Neuronal stem cell (in vitro differentiated cells): Measurements from ENCODE around the gene PEAK3.

ENCODE experiments used
- DNase-seq: peaks from one replicate; pipeline ENCODE4 v3.0.0-alpha.2; 2013; ENCODE audit warnings: low spot score
- H2AFZ ChIP-seq: one replicate; pipeline ENCODE4 v1.6.1; 2013; ENCODE audit warnings: mild to moderate bottlenecking, low read length, inconsistent platforms
- H2AK5ac ChIP-seq: 2 replicates; pipeline ENCODE4 v1.6.1; 2013; ENCODE audit warnings: low read depth, mild to moderate bottlenecking, inconsistent platforms, low read length, moderate library complexity, mixed read lengths
- H2BK120ac ChIP-seq: 2 replicates; pipeline ENCODE4 v1.6.1; 2013; ENCODE audit warnings: low read depth, mild to moderate bottlenecking, inconsistent platforms, low read length, moderate library complexity, mixed read lengths
- H2BK12ac ChIP-seq: one replicate; pipeline ENCODE4 v1.6.1; 2013; ENCODE audit warnings: low read length, inconsistent platforms
- H2BK15ac ChIP-seq: 2 replicates; pipeline ENCODE4 v1.6.1; 2013; ENCODE audit warnings: mild to moderate bottlenecking, low read length, inconsistent platforms, mixed read lengths
- H2BK5ac ChIP-seq: one replicate; pipeline ENCODE4 v1.6.1; 2013; ENCODE audit warnings: inconsistent platforms, mild to moderate bottlenecking, low read length, moderate library complexity
- H3K14ac ChIP-seq: one replicate; pipeline ENCODE4 v1.6.1; 2013; ENCODE audit warnings: low read length, inconsistent platforms
- H3K18ac ChIP-seq: 2 replicates; pipeline ENCODE4 v1.6.1; 2013; ENCODE audit warnings: low read length, inconsistent platforms
- H3K23ac ChIP-seq: 2 replicates; pipeline ENCODE4 v1.6.1; 2013; ENCODE audit warnings: low read depth, mild to moderate bottlenecking, mixed read lengths, low read length, inconsistent platforms; ENCODE audit not compliant: poor library complexity
- H3K27ac ChIP-seq: replicated peaks from 3 replicates; pipeline ENCODE4 v1.5.1; 2013; ENCODE audit warnings: low read length, inconsistent platforms
- H3K27me3 ChIP-seq, 3 experiments: 2 replicates each; pipeline ENCODE4 v1.6.1; 2013; ENCODE audit warnings: low read length in 3 of 3, mild to moderate bottlenecking in 2 of 3, inconsistent platforms in 1 of 3, low read depth in 1 of 3, mixed read lengths in 1 of 3, moderate library complexity in 1 of 3; ENCODE audit not compliant: control insufficient read depth in 3 of 3, insufficient read depth in 3 of 3
- H3K36me3 ChIP-seq, 2 donors: replicated peaks in 1 of 2; 2 replicates each; pipeline ENCODE4 v1.6.1; 2013; ENCODE audit warnings: low read length in 2 of 2; ENCODE audit not compliant: control insufficient read depth in 2 of 2, insufficient read depth in 2 of 2
- H3K4ac ChIP-seq: 2 replicates; pipeline ENCODE4 v1.6.1; 2013; ENCODE audit warnings: inconsistent platforms, mild to moderate bottlenecking, low read length, moderate library complexity
- H3K4me1 ChIP-seq, 2 donors: 1 replicate in 1 of 2; 2 replicates in 1 of 2; pipeline ENCODE4 v1.6.1; 2013; ENCODE audit warnings: low read length in 2 of 2, low read depth in 1 of 2; ENCODE audit not compliant: control insufficient read depth in 2 of 2, insufficient read depth in 1 of 2
- H3K4me2 ChIP-seq: one replicate; pipeline ENCODE4 v1.6.1; 2013; ENCODE audit warnings: mild to moderate bottlenecking, low read length, inconsistent platforms; ENCODE audit not compliant: insufficient read depth, poor library complexity, severe bottlenecking
- H3K4me3 ChIP-seq, 2 donors: 2 replicates each; pipeline ENCODE4 v1.5.1; 2013; ENCODE audit warnings: low read length in 2 of 2, mild to moderate bottlenecking in 2 of 2, inconsistent platforms in 1 of 2, moderate library complexity in 1 of 2
- H3K79me1 ChIP-seq: one replicate; pipeline ENCODE4 v1.6.1; 2013; ENCODE audit warnings: low read depth, mild to moderate bottlenecking, inconsistent platforms, low read length, moderate library complexity
- H3K9ac ChIP-seq: one replicate; pipeline ENCODE4 v1.6.1; 2013; ENCODE audit warnings: mild to moderate bottlenecking, low read depth, low read length, inconsistent platforms; ENCODE audit not compliant: poor library complexity
- H3K9me3 ChIP-seq, 2 donors: replicated peaks in 1 of 2; 2 replicates each; pipeline versions ENCODE3 to v1.6.1; 2013; ENCODE audit warnings: low read length in 2 of 2, mild to moderate bottlenecking in 2 of 2, inconsistent platforms in 1 of 2, low read depth in 1 of 2, mixed read lengths in 1 of 2, moderate library complexity in 1 of 2; ENCODE audit not compliant: control insufficient read depth in 2 of 2, insufficient read depth in 1 of 2
- H4K8ac ChIP-seq: one replicate; pipeline ENCODE4 v1.6.1; 2013; ENCODE audit warnings: low read depth, mild to moderate bottlenecking, inconsistent platforms, low read length, moderate library complexity
- H4K91ac ChIP-seq: one replicate; pipeline ENCODE4 v1.6.1; 2013; ENCODE audit warnings: low read length, low read depth, mild to moderate bottlenecking, inconsistent platforms; ENCODE audit not compliant: poor library complexity
- WGBS, 2 donors: extraction: QIAGEN DNeasy Blood & Tissue Kit; methylation state at CpG; one replicate each; pipeline ENCODE4 v1.1.7; 2013; ENCODE audit warnings: missing lambda C conversion rate in 2 of 2, mixed read lengths in 1 of 2; ENCODE audit not compliant: insufficient read length in 2 of 2, insufficient replicate concordance in 1 of 2; ENCODE audit errors: extremely low coverage in 2 of 2; 5-methylcytosine and 5-hydroxymethylcytosine counted together

PEAK3 gene

GRCh38 chr19:2230033-2230531, 51.9 kb downstream of the PEAK3 start:
- Histone ChIP-seq H3K27me3 (no peaks in the 10 kb centered on the region), H3K4me3 (peak overlapping the region in 1 of 2 donors; percentile 7), H2BK12ac (no peak overlapping the region), H3K14ac (no peak overlapping the region), H2BK5ac (peak overlapping the region; percentile 29), H3K4me2 (no peak overlapping the region), H3K18ac (no peak overlapping the region), H4K8ac (no peak overlapping the region), H3K36me3 (peaks cover 51 to 87% of the 10 kb centered on the region in 2 donors), H3K9me3 (no peaks in the 10 kb centered on the region), H2BK120ac (no peak overlapping the region), H3K27ac (no peak overlapping the region), H3K79me1 (peaks cover 14% of the 10 kb centered on the region), H2AK5ac (no peak overlapping the region), H4K91ac (no peak overlapping the region), H2AFZ (no peak overlapping the region), H3K4ac (no peak overlapping the region), H3K9ac (peak overlapping the region; percentile 78), H3K23ac (peak overlapping the region; percentile 52), H3K4me1 (peaks cover 0 to 2% of the 10 kb centered on the region in 2 donors), H2BK15ac (no peak overlapping the region)
- no CpG with 5 or more reads among the region's 43 CpGs for WGBS, 2 donors
- DNase-seq, result no peak

- Histone ChIP-seq H3K4me2 (no peak overlapping the region), H3K18ac (no peak overlapping the region), H2AFZ (no peak overlapping the region), H3K14ac (no peak overlapping the region), H2BK12ac (no peak overlapping the region), H3K4ac (no peak overlapping the region), H4K8ac (peak overlapping the region; percentile 43), H3K27ac (no peak overlapping the region), H2BK15ac (no peak overlapping the region), H3K9ac (peak overlapping the region; percentile 44), H3K4me1 (no peaks in the 10 kb centered on the region), H2BK120ac (no peak overlapping the region), H3K79me1 (peaks cover 12% of the 10 kb centered on the region), H3K36me3 (peaks cover 57 to 92% of the 10 kb centered on the region in 2 donors), H3K4me3 (peak overlapping the region in 1 of 2 donors; percentile 27), H2AK5ac (no peak overlapping the region), H3K27me3 (no peaks in the 10 kb centered on the region), H2BK5ac (no peak overlapping the region), H3K23ac (peak overlapping the region; percentile 73), H4K91ac (no peak overlapping the region), H3K9me3 (no peaks in the 10 kb centered on the region)
- no peak for DNase-seq
- WGBS, 2 donors, result no CpG with 5 or more reads among the region's 45 CpGs
These were observed 52.6 kb downstream of the PEAK3 start for GRCh38 chr19:2229103-2230032.

- H2BK15ac ChIP-seq, result no peak overlapping the region
- peaks cover 51 to 91% of the 10 kb centered on the region in 2 donors for H3K36me3 ChIP-seq
- H3K14ac ChIP-seq, result no peak overlapping the region
- no peak for DNase-seq
- H3K9me3 ChIP-seq, result no peaks in the 10 kb centered on the region
- H3K4me2 ChIP-seq, result no peak overlapping the region
- no peaks in the 10 kb centered on the region for H3K27me3 ChIP-seq
- peak overlapping the region; percentile 66 for H3K4ac ChIP-seq
- peaks cover 4% of the 10 kb centered on the region for H3K79me1 ChIP-seq
- H2BK12ac ChIP-seq, result no peak overlapping the region
- peak overlapping the region; percentile 44 for H3K9ac ChIP-seq
- peak overlapping the region; percentile 66 for H2BK5ac ChIP-seq
- no peak overlapping the region for H2AFZ ChIP-seq
- H3K23ac ChIP-seq, result peak overlapping the region; percentile 65
- WGBS, 2 donors, result no CpG with 5 or more reads among the region's 48 CpGs
- H3K4me3 ChIP-seq, result no peak overlapping the region
- H3K4me1 ChIP-seq, result no peaks in the 10 kb centered on the region
- H2AK5ac ChIP-seq, result no peak overlapping the region
- H2BK120ac ChIP-seq, result no peak overlapping the region
- H3K18ac ChIP-seq, result no peak overlapping the region
- H4K91ac ChIP-seq, result no peak overlapping the region
- no peak overlapping the region for H4K8ac ChIP-seq
- H3K27ac ChIP-seq, result no peak overlapping the region
These were observed 53.6 kb downstream of the PEAK3 start for GRCh38 chr19:2228157-2229030.
